Measurements from ENCODE around the gene LUM.

Gene LUM

DNA sequence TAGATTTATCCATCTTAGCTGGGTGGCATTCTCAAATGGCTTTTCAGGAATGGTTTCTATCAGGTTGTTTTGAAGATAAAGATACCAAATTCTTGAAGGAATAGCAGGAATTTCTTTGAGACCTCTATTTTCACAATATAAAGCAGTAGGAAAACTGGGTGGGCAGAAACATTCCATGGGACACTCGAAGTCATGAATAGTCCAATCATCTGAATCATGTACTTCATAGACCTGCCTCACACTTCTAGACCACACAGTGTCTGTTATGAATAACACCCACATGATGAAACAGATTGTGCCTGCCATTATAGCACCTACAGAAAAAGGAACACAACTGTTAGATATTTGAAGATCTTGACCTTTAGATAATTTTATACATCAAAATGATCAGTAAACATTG, 55.3 kb downstream of the LUM start:
- H3K4me3 ChIP-seq (replicated peaks; ENCODE audit: low read depth, low read length), result no peak overlapping the region
- TF ChIP-seq, protein P1, sequence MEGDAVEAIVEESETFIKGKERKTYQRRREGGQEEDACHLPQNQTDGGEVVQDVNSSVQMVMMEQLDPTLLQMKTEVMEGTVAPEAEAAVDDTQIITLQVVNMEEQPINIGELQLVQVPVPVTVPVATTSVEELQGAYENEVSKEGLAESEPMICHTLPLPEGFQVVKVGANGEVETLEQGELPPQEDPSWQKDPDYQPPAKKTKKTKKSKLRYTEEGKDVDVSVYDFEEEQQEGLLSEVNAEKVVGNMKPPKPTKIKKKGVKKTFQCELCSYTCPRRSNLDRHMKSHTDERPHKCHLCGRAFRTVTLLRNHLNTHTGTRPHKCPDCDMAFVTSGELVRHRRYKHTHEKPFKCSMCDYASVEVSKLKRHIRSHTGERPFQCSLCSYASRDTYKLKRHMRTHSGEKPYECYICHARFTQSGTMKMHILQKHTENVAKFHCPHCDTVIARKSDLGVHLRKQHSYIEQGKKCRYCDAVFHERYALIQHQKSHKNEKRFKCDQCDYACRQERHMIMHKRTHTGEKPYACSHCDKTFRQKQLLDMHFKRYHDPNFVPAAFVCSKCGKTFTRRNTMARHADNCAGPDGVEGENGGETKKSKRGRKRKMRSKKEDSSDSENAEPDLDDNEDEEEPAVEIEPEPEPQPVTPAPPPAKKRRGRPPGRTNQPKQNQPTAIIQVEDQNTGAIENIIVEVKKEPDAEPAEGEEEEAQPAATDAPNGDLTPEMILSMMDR (IDR thresholded peaks at IDR 0.05; ENCODE audit: low read length, missing control alignments), result no peak
- no peak for DNase-seq (ENCODE audit: low read depth)

DNA sequence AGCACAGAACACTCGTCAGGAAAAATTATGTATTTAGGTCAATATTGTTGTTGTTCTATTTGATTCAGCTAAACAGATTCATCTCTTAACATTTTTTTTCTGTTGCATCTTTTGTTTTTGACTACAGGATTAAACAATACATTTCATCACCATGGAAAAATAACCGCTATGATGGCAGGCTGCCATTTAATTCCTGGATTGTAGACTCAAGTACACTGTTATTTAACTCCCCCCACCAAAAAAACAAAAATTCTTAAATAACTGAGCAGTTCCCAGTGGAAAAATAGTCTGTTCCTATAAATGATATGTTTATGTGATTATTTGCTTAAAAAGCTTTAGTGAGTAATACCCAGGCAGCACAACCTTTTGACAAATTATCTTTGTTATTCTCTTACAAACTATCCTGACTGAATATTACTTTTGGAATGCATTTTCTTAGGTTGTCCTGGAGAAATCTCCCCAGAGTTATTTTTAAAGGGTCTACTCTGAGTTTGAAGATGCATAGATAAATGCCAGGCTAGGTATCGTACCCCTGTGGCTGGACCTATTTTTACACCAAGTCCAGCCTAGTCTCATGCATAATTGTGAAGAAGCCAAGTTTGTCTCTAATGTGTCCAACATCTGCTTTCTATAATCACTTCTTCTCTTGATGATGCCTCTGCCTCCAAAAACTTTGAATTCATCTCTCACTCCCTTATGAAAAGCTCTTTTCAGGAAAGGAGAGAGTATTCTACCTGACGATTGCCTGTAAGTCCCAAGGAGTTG, 57.2 kb downstream of the LUM start:
- peak; percentile 98 for DNase-seq (ENCODE audit: low read depth)
- no peak overlapping the region for H3K4me3 ChIP-seq (replicated peaks; ENCODE audit: low read depth, low read length)
- TF ChIP-seq, protein P1 (IDR thresholded peaks at IDR 0.05; ENCODE audit: low read length, missing control alignments), result no peak

Data from fibroblast of pulmonary artery (primary cell).